Endothelial cell of umbilical vein (primary cell): ENCODE measurements around the gene PPP1R13B. TPM values are rescaled to one million over a fixed set of nuclear protein-coding genes. Genes with fewer than 3 reads are reported as not detected.
A peak's percentile ranks its signal among the peaks of the same experiment; 100 is the strongest.

Source experiments
- BruUV-seq: library from RNA; stranded (reverse); fragments of 400-500 nt; replicated peaks from 2 replicates; lab custom pipeline; 2021; lab: Mats Ljungman, UMichigan
- CTCF ChIA-PET: fragments of 300-600, 350-600 bp; sonication (Branson Sonifier 250); formaldehyde crosslinking; loops from one replicate; lab custom pipeline; 2021; ENCODE audit warnings: antibody characterized with exemption, inconsistent platforms; lab: Charles Lee
- POLR2A ChIA-PET: fragments of 300-600, 350-600 bp; sonication (Branson Sonifier 250); formaldehyde crosslinking; loops from one replicate; lab custom pipeline; 2021; ENCODE audit warnings: antibody characterized with exemption, inconsistent platforms; lab: Charles Lee
- DNase-seq: peaks from one replicate; pipeline ENCODE4 v3.0.0-alpha.2; 2011; ENCODE audit warnings: low read depth, low spot score
- FAIRE-seq: peaks from 2 replicates; lab custom pipeline; 2011; peaks lifted over from hg19 to GRCh38; lab: Jason Lieb, UNC
- H2AFZ ChIP-seq: 2 replicates; pipeline ENCODE4 v1.6.0; 2012; ENCODE audit warnings: low read depth, low read length, control low read depth, inconsistent platforms
- H3K27ac ChIP-seq: 2 replicates; pipeline ENCODE4 v1.5.1; 2011; ENCODE audit warnings: low read depth, mild to moderate bottlenecking, control low read depth, low read length, moderate library complexity; ENCODE audit not compliant: insufficient read depth
- H3K27me3 ChIP-seq, 2 experiments: 2 replicates each; pipeline versions ENCODE4 v1.6.0 to v1.6.1; 2011; ENCODE audit warnings: low read length in 2 of 2, mixed read lengths in 1 of 2; ENCODE audit not compliant: control insufficient read depth in 2 of 2, insufficient read depth in 2 of 2
- H3K36me3 ChIP-seq, 2 experiments: 2 replicates in 1 of 2; 3 replicates in 1 of 2; pipeline ENCODE4 v1.5.1; 2011; ENCODE audit warnings: low read length in 2 of 2, mild to moderate bottlenecking in 1 of 2, moderate library complexity in 1 of 2; ENCODE audit not compliant: control insufficient read depth in 2 of 2, insufficient read depth in 2 of 2; ENCODE audit errors: extremely low read depth in 1 of 2
- H3K4me1 ChIP-seq: 3 replicates; pipeline ENCODE4 v1.5.1; 2011; ENCODE audit warnings: mild to moderate bottlenecking, low read length; ENCODE audit not compliant: control insufficient read depth, insufficient read depth; ENCODE audit errors: extremely low read depth
- H3K4me2 ChIP-seq: 2 replicates; pipeline ENCODE4 v1.6.1; 2011; ENCODE audit warnings: low read length, control low read depth, mixed read lengths; ENCODE audit not compliant: insufficient read depth
- H3K4me3 ChIP-seq, 3 experiments: fragments of 200-600 bp in 1 of 3; sonication (generic), shearing (Covaris generic) in 1 of 3; replicated peaks in 1 of 3; 2 replicates each; pipeline ENCODE4 v1.5.1; 2011 to 2016; ENCODE audit warnings: control low read depth in 3 of 3, low read length in 3 of 3, mild to moderate bottlenecking in 2 of 3, inconsistent platforms in 1 of 3, low read depth in 1 of 3, moderate library complexity in 1 of 3; ENCODE audit not compliant: insufficient read depth in 1 of 3
- H3K79me2 ChIP-seq: 2 replicates; pipeline ENCODE4 v1.6.0; 2012; ENCODE audit warnings: low read length, inconsistent platforms; ENCODE audit not compliant: control insufficient read depth, insufficient read depth
- H3K9ac ChIP-seq: replicated peaks from 2 replicates; pipeline ENCODE3; 2011; ENCODE audit warnings: low read length, control low read depth; ENCODE audit not compliant: insufficient read depth; ENCODE audit errors: extremely low read depth
- H3K9me1 ChIP-seq: replicated peaks from 3 replicates; pipeline ENCODE4 v1.6.0; 2011; ENCODE audit warnings: mild to moderate bottlenecking, low read length; ENCODE audit not compliant: control insufficient read depth, insufficient read depth; ENCODE audit errors: extremely low read depth
- H3K9me3 ChIP-seq: replicated peaks from 2 replicates; pipeline ENCODE4 v1.5.1; 2012; ENCODE audit warnings: low read length, inconsistent platforms; ENCODE audit not compliant: control insufficient read depth, insufficient read depth
- H4K20me1 ChIP-seq: replicated peaks from 2 replicates; pipeline ENCODE3; 2011; ENCODE audit warnings: mild to moderate bottlenecking, low read length; ENCODE audit not compliant: control insufficient read depth, insufficient read depth; ENCODE audit errors: extremely low read depth
- EZH2 ChIP-seq: IDR thresholded peaks from 2 replicates; pipeline ENCODE4 v1.6.1; 2012; ENCODE audit warnings: borderline replicate concordance, low read depth, mild to moderate bottlenecking, moderate library complexity, low read length, inconsistent platforms; ENCODE audit not compliant: severe bottlenecking
- FOS ChIP-seq: IDR thresholded peaks from 2 replicates; pipeline ENCODE4 v1.6.1; 2011; ENCODE audit warnings: mild to moderate bottlenecking, low read length, moderate library complexity, borderline replicate concordance; ENCODE audit not compliant: insufficient read depth
- GATA2 ChIP-seq: IDR thresholded peaks from 2 replicates; pipeline ENCODE4 v1.7.0; 2011; ENCODE audit warnings: low read depth, mild to moderate bottlenecking, moderate library complexity, mixed read lengths, low read length; ENCODE audit not compliant: insufficient read length, insufficient read depth
- JUN ChIP-seq: IDR thresholded peaks from 2 replicates; pipeline ENCODE4 v1.6.1; 2011; ENCODE audit warnings: borderline replicate concordance, low read depth; ENCODE audit not compliant: insufficient read length, insufficient read depth
- MYC ChIP-seq: IDR thresholded peaks from one replicate; pipeline ENCODE4 v1.6.1; 2011; ENCODE audit warnings: mild to moderate bottlenecking, low read depth, low read length
- POLR2A ChIP-seq: IDR thresholded peaks from 2 replicates; pipeline ENCODE4 v1.6.1; 2012; ENCODE audit warnings: low read depth, mild to moderate bottlenecking, control low read depth, low read length
- dilution Hi-C: fragments of 300-500 bp; cut with MboI; formaldehyde crosslinking; loops from one replicate; pipeline ENCODE4 v1.15.0; 2019; ENCODE audit warnings: low sequenced_read_pairs; ENCODE audit not compliant: extremely low pct_ligation_motif_present
- intact Hi-C: fragments of 100-400 bp; cut with micrococcal nuclease; formaldehyde crosslinking; loops from one replicate; pipeline ENCODE4 v1.10.0; 2022
- polyA plus RNA-seq, 4 experiments: library from polyadenylated mRNA; depleted of rRNA in 3 of 4; stranded (reverse) in 3 of 4; unstranded in 1 of 4; fragments of >200 nt; gene quantifications; 2 replicates each; pipeline versions ENCODE4 v1.2.1 to v1.2.3, GENCODE V29; 2011 to 2012; ENCODE audit warnings: missing spikeins in 1 of 4
- total RNA-seq: library from RNA; stranded (reverse); gene quantifications from 2 replicates; pipeline ENCODE4 v1.2.3, GENCODE V29; 2021
- TF ChIP-seq, protein P1 (sequence below), 2 donors: IDR thresholded peaks; 1 replicate in 1 of 2; 2 replicates in 1 of 2; pipeline ENCODE4 v1.5.1; 2011; ENCODE audit warnings: low read length in 2 of 2, mild to moderate bottlenecking in 2 of 2, moderate library complexity in 2 of 2, control low read depth in 1 of 2, inconsistent platforms in 1 of 2, low read depth in 1 of 2; ENCODE audit not compliant: insufficient read depth in 1 of 2; ENCODE audit errors: extremely low read depth in 1 of 2
- TF ChIP-seq, protein P2 (sequence below): IDR thresholded peaks from 2 replicates; pipeline ENCODE4 v1.6.1; 2011; ENCODE audit not compliant: insufficient read depth, insufficient read length

The PPP1R13B gene
- total and polyA plus RNA-seq, 2 donors (not counting 3 experiments of a cell fraction or from before 2014, with no cell fraction given) = 10.0 to 30.0 TPM

DNA sequence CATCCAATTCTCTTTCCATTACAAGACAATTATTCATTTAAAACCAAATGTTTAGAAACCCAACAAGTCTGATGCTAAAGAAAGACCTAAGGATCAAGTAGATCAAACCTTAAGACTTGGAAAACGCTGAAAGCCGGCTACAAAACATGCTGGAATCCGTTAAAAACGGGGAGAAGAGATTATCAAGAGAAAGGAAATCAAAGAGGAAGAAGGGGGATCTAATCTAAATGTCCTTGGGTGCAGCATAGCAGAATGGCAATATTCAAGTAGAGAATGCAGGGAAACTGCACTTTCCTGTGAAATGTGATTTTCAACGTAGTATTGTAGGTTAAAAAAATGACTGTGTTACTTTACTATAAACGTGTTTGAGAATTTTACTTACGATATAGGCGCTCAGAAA, 1.3 kb downstream of the PPP1R13B start:
- Histone ChIP-seq H3K9ac (no peak overlapping the region), H3K9me1 (no peaks in the 10 kb centered on the region), H3K27me3 (no peaks in the 10 kb centered on the region), H3K4me3 (peak overlapping the region; percentile 31 to 83 (median 77)), H3K36me3 (no peaks in the 10 kb centered on the region), H3K4me2 (peak overlapping the region; percentile 97), H3K27ac (no peak overlapping the region), H2AFZ (peak overlapping the region; percentile 15), H3K9me3 (no peaks in the 10 kb centered on the region), H4K20me1 (no peaks in the 10 kb centered on the region), H3K79me2 (peaks cover 17% of the 10 kb centered on the region), H3K4me1 (peaks cover 15% of the 10 kb centered on the region)
- POLR2A ChIA-PET = interaction anchor here (0.6 kb wide), 1 partner anchor 21 kb away, joined by 3 read pairs; no protein-coding TSS in a partner anchor
- TF ChIP-seq FOS (no peak), GATA2 (no peak), MYC (no peak), JUN (no peak), POLR2A (no peak), EZH2 (no peak)
- TF ChIP-seq, protein P1, sequence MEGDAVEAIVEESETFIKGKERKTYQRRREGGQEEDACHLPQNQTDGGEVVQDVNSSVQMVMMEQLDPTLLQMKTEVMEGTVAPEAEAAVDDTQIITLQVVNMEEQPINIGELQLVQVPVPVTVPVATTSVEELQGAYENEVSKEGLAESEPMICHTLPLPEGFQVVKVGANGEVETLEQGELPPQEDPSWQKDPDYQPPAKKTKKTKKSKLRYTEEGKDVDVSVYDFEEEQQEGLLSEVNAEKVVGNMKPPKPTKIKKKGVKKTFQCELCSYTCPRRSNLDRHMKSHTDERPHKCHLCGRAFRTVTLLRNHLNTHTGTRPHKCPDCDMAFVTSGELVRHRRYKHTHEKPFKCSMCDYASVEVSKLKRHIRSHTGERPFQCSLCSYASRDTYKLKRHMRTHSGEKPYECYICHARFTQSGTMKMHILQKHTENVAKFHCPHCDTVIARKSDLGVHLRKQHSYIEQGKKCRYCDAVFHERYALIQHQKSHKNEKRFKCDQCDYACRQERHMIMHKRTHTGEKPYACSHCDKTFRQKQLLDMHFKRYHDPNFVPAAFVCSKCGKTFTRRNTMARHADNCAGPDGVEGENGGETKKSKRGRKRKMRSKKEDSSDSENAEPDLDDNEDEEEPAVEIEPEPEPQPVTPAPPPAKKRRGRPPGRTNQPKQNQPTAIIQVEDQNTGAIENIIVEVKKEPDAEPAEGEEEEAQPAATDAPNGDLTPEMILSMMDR (IDR thresholded peaks at IDR 0.05; ENCODE audit: extremely low read depth in 1 of 2, insufficient read depth in 1 of 2, low read depth in 1 of 2, low read length in 2 of 2) = no peak
- TF ChIP-seq, protein P2, sequence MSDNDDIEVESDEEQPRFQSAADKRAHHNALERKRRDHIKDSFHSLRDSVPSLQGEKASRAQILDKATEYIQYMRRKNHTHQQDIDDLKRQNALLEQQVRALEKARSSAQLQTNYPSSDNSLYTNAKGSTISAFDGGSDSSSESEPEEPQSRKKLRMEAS = no peak
- TSS peak; percentile 27 for BruUV-seq
- dilution Hi-C loops = no loop called here
- intact Hi-C loops = loop anchor here (2.0 to 5.0 kb wide), 2 partner anchors 35 to 129 kb away; partner anchors contain the start of genes XRCC3 and ZFYVE21
- no peak for FAIRE-seq
- peak; percentile 18 for DNase-seq
- CTCF ChIA-PET = no interaction called here
